GM06990 (cell line): ENCODE results near the gene PPP1R12B.

Source experiments
- DNase-seq: peaks from one replicate; pipeline ENCODE4 v3.0.0-alpha.2; 2011; ENCODE audit not compliant: insufficient read length; ENCODE audit errors: extremely low read depth
- H3K27me3 ChIP-seq: replicated peaks from 2 replicates; pipeline ENCODE4 v1.6.0; 2011; ENCODE audit warnings: low read length; ENCODE audit not compliant: control insufficient read depth, insufficient read depth
- H3K36me3 ChIP-seq: 2 replicates; pipeline ENCODE4 v1.5.1; 2011; ENCODE audit warnings: low read length; ENCODE audit not compliant: control insufficient read depth, insufficient read depth
- H3K4me3 ChIP-seq: replicated peaks from 2 replicates; pipeline ENCODE4 v1.5.1; 2011; ENCODE audit warnings: low read depth, mild to moderate bottlenecking, control low read depth, low read length
- TF ChIP-seq, protein P1 (sequence below): IDR thresholded peaks from 2 replicates; pipeline ENCODE4 v1.5.1; 2011; ENCODE audit warnings: low read length, control low read depth, mild to moderate bottlenecking, inconsistent platforms; ENCODE audit not compliant: insufficient read depth, poor library complexity, severe bottlenecking

The PPP1R12B gene

DNA sequence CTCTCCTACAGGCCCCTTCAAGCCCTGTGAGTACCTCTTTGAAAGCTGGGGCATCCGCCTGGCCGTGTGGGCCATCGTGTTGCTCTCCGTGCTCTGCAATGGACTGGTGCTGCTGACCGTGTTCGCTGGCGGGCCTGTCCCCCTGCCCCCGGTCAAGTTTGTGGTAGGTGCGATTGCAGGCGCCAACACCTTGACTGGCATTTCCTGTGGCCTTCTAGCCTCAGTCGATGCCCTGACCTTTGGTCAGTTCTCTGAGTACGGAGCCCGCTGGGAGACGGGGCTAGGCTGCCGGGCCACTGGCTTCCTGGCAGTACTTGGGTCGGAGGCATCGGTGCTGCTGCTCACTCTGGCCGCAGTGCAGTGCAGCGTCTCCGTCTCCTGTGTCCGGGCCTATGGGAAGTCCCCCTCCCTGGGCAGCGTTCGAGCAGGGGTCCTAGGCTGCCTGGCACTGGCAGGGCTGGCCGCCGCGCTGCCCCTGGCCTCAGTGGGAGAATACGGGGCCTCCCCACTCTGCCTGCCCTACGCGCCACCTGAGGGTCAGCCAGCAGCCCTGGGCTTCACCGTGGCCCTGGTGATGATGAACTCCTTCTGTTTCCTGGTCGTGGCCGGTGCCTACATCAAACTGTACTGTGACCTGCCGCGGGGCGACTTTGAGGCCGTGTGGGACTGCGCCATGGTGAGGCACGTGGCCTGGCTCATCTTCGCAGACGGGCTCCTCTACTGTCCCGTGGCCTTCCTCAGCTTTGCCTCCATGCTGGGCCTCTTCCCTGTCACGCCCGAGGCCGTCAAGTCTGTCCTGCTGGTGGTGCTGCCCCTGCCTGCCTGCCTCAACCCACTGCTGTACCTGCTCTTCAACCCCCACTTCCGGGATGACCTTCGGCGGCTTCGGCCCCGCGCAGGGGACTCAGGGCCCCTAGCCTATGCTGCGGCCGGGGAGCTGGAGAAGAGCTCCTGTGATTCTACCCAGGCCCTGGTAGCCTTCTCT lies 30.3 kb upstream of the PPP1R12B start:
- Histone ChIP-seq H3K27me3 (no peaks in the 10 kb centered on the region), H3K4me3 (no peak overlapping the region), H3K36me3 (no peaks in the 10 kb centered on the region)
- TF ChIP-seq, protein P1, sequence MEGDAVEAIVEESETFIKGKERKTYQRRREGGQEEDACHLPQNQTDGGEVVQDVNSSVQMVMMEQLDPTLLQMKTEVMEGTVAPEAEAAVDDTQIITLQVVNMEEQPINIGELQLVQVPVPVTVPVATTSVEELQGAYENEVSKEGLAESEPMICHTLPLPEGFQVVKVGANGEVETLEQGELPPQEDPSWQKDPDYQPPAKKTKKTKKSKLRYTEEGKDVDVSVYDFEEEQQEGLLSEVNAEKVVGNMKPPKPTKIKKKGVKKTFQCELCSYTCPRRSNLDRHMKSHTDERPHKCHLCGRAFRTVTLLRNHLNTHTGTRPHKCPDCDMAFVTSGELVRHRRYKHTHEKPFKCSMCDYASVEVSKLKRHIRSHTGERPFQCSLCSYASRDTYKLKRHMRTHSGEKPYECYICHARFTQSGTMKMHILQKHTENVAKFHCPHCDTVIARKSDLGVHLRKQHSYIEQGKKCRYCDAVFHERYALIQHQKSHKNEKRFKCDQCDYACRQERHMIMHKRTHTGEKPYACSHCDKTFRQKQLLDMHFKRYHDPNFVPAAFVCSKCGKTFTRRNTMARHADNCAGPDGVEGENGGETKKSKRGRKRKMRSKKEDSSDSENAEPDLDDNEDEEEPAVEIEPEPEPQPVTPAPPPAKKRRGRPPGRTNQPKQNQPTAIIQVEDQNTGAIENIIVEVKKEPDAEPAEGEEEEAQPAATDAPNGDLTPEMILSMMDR: no peak
- no peak for DNase-seq

DNA sequence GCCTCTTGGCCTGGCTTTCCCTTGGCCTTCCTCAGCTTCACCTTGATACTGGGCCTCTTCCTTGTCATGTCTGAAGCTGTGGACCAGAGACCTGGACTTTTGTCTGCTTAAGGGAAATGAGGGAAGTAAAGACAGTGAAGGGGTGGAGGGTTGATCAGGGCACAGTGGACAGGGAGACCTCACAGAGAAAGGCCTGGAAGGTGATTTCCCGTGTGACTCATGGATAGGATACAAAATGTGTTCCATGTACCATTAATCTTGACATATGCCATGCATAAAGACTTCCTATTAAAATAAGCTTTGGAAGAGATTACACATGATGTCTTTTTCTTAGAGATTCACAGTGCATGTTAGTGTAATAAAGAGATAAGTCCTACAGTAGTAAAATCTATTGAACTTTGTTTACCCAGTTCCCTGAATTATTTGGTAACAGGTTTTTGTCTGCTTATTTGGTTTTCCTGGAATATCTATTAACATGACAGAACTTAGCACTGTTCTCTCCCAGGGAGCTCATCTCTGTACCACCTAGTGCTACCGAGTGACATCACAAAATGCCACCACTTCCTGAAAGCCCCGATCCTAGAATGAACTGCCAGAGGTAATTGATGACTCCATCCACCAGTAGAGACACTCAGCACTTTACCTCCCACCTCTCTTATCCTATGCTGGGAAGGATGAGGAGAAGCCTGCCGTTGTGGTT lies 29.0 kb upstream of the PPP1R12B start:
- H3K36me3 ChIP-seq: no peaks in the 10 kb centered on the region
- TF ChIP-seq, protein P1: no peak
- no peak for DNase-seq
- H3K27me3 ChIP-seq: no peaks in the 10 kb centered on the region
- H3K4me3 ChIP-seq: no peak overlapping the region

DNA sequence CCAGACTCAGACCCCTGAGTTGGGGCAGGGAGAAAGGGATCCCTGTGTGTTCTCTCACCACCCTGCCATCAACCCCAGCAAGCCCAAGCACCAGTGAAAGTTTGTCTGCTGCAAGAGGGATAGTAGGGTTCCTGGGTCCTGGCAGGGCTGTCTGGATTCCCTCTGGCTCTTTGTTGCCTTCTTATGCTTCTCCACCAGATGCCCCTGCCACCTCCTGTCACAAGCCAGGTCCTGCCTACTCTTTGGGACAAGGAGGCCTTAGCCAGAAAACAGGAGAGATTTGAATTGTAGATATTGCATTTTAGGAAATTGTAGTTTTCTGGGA lies 28.5 kb upstream of the PPP1R12B start:
- Histone ChIP-seq H3K27me3 (no peaks in the 10 kb centered on the region), H3K36me3 (no peaks in the 10 kb centered on the region), H3K4me3 (no peak overlapping the region)
- no peak for DNase-seq
- TF ChIP-seq, protein P1: no peak

DNA sequence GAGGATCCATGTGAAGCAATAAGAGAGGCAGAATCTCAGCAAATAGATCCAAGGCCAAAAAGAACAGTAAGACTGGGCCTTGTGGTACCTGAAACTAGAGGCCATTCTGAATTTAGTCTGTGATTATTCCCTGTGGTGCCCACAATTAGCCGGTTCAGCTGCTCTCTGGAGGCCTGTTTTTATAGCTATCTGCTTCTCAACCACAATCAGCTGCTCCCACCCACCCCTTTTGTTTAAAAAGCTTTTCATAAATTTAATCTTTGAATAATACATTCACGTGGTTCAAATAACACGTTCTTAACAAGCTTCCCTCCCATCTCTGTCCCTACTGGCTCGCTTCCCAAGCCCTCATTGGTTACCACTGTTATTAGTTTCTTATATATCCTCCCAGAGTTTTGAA lies 24.8 kb upstream of the PPP1R12B start:
- H3K36me3 ChIP-seq: peaks cover 2% of the 10 kb centered on the region; the same call in 1 of the 2 replicates
- H3K4me3 ChIP-seq: no peak overlapping the region
- DNase-seq: no peak
- TF ChIP-seq, protein P1: no peak
- H3K27me3 ChIP-seq: no peaks in the 10 kb centered on the region

DNA sequence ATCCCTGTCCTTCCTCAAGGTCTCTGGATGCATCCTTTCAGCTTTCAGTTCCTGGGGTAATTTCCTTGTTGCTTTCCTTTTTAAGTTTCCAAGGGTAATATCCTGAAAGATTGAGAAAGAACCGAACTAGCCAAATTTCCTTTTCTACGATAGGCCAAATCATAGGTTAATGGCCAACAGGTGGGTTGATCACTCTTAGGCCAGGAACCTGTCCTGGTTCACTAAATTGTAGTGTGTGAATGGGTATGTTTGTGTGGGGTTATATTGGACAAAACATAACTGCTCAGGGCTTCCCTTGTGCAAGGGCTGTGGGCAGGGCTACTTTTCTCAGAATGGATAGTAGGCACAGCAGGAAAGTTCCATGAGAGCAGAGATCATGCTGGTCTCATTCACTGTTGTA lies 23.9 kb upstream of the PPP1R12B start:
- Histone ChIP-seq H3K36me3 (peaks cover 2% of the 10 kb centered on the region; the same call in 1 of the 2 replicates), H3K27me3 (no peaks in the 10 kb centered on the region), H3K4me3 (no peak overlapping the region)
- DNase-seq: no peak
- TF ChIP-seq, protein P1: no peak
